A549 (cell line): ENCODE data around the gene SORBS1. TPM values are rescaled to one million over a fixed set of nuclear protein-coding genes. Genes with fewer than 3 reads are reported as not detected.

Experiments used
- ATAC-seq, 2 experiments: fragments of 200-7000 bp in 1 of 2; fragments of >200 bp in 1 of 2; cut with Nextera tagmentation in 1 of 2; cut with Tn5 transposase in 1 of 2; 3 replicates each; pipeline versions ENCODE4 v1.8.0 to v1.9.1; 2018 to 2020; ENCODE audit warnings: mild to moderate bottlenecking in 1 of 2, moderate library complexity in 1 of 2
- CTCF ChIA-PET: fragments of 300-600 bp; sonication (Branson Sonifier 250); formaldehyde crosslinking; extraction: SDS; loops from one replicate; lab custom pipeline; 2021; ENCODE audit warnings: antibody characterized with exemption, inconsistent platforms; lab: Yijun Ruan, JAX
- POLR2A ChIA-PET: fragments of 350-600 bp; formaldehyde crosslinking; extraction: SDS; loops from one replicate; lab custom pipeline; 2021; ENCODE audit warnings: antibody characterized with exemption, inconsistent platforms; lab: Yijun Ruan, JAX
- DNase-seq, 2 experiments: peaks; one replicate each; pipeline versions ENCODE4 v3.0.0 to v3.0.0-alpha.2; 2011 to 2016; ENCODE audit warnings: low read depth in 1 of 2, low spot score in 1 of 2
- FAIRE-seq: peaks from 2 replicates; lab custom pipeline; 2011; peaks lifted over from hg19 to GRCh38; lab: Jason Lieb, UNC
- H3K27ac ChIP-seq, 2 experiments: fragments of >200 bp; sonication (Bioruptor Twin); formaldehyde crosslinking; 3 replicates each; pipeline ENCODE4 v1.5.1; 2016 to 2017
- H3K4me1 ChIP-seq: fragments of >200 bp; sonication (Bioruptor Twin); formaldehyde crosslinking; 3 replicates; pipeline ENCODE4 v1.6.1; 2016
- H3K4me2 ChIP-seq: fragments of >200 bp; sonication (Bioruptor Twin); formaldehyde crosslinking; 3 replicates; pipeline ENCODE4 v1.6.1; 2016
- H3K4me3 ChIP-seq: fragments of >200 bp; sonication (Bioruptor Twin); formaldehyde crosslinking; 3 replicates; pipeline ENCODE4 v1.5.1; 2016
- H3K9me3 ChIP-seq: fragments of >200 bp; sonication (Bioruptor Twin); formaldehyde crosslinking; 3 replicates; pipeline ENCODE4 v1.6.1; 2016
- CEBPB ChIP-seq, 2 experiments: fragments of >200 bp in 1 of 2; sonication (Bioruptor Twin) in 1 of 2; formaldehyde crosslinking in 1 of 2; IDR thresholded peaks; 2 replicates each; pipeline ENCODE4 v1.6.1; 2012 to 2016
- CHD2 ChIP-seq: fragments of 150-350 bp; IDR thresholded peaks from 2 replicates; pipeline ENCODE4 v1.6.1; 2014; ENCODE audit warnings: low read length; ENCODE audit not compliant: partially characterized antibody
- CHD4 ChIP-seq: fragments of 200-600 bp; sonication (generic); IDR thresholded peaks from 2 replicates; pipeline ENCODE4 v1.6.1; 2016; ENCODE audit warnings: antibody characterized with exemption, mild to moderate bottlenecking, borderline replicate concordance
- EHF ChIP-seq: fragments of 250-450 bp; sonication (Bioruptor Pico); IDR thresholded peaks from 2 replicates; pipeline ENCODE4 v1.5.0; 2020; ENCODE audit warnings: mild to moderate bottlenecking
- EHMT2 ChIP-seq: fragments of 200-600 bp; sonication (generic); IDR thresholded peaks from 2 replicates; pipeline ENCODE4 v1.6.1; 2016; ENCODE audit warnings: antibody characterized with exemption, low read depth, mild to moderate bottlenecking, moderate library complexity
- EP300 ChIP-seq, 2 experiments: fragments of >200 bp; sonication (Bioruptor Twin); formaldehyde crosslinking; IDR thresholded peaks; 2 replicates in 1 of 2; 3 replicates in 1 of 2; pipeline ENCODE4 v1.6.1; 2016 to 2017
- FOSL2 ChIP-seq, 2 experiments: fragments of 450-650 bp in 1 of 2; fragments of >200 bp in 1 of 2; sonication (Bioruptor Twin) in 1 of 2; formaldehyde crosslinking; IDR thresholded peaks; 2 replicates each; pipeline versions ENCODE4 v1.5.0 to v1.6.1; 2016 to 2020; ENCODE audit warnings: mild to moderate bottlenecking in 1 of 2, moderate library complexity in 1 of 2
- FOXS1 ChIP-seq: fragments of 250-450 bp; sonication (Bioruptor Pico); IDR thresholded peaks from 2 replicates; pipeline ENCODE4 v1.5.0; 2020; ENCODE audit warnings: mild to moderate bottlenecking, moderate library complexity
- HDAC2 ChIP-seq: fragments of 200-600 bp; sonication (generic); IDR thresholded peaks from 2 replicates; pipeline ENCODE4 v1.6.1; 2016
- HES2 ChIP-seq: fragments of >200 bp; sonication (Bioruptor Twin); formaldehyde crosslinking; IDR thresholded peaks from 2 replicates; pipeline ENCODE4 v1.6.1; 2016
- HMGXB4 ChIP-seq: fragments of 250-450 bp; sonication (Bioruptor Pico); IDR thresholded peaks from 2 replicates; pipeline ENCODE4 v1.5.0; 2021; ENCODE audit warnings: mild to moderate bottlenecking, moderate library complexity, borderline replicate concordance
- JUNB ChIP-seq: fragments of >200 bp; sonication (Bioruptor Twin); formaldehyde crosslinking; IDR thresholded peaks from 2 replicates; pipeline ENCODE4 v1.6.1; 2016
- KDM1A ChIP-seq: fragments of 200-600 bp; sonication (generic); IDR thresholded peaks from 2 replicates; pipeline ENCODE4 v1.6.1; 2016; ENCODE audit warnings: low read depth, mild to moderate bottlenecking
- KDM5A ChIP-seq: fragments of 200-600 bp; sonication (generic); IDR thresholded peaks from 2 replicates; pipeline ENCODE4 v1.6.1; 2016; ENCODE audit warnings: antibody characterized with exemption, mild to moderate bottlenecking
- MAZ ChIP-seq: fragments of 150-350 bp; IDR thresholded peaks from 2 replicates; pipeline ENCODE4 v1.6.1; 2014; ENCODE audit warnings: antibody characterized with exemption, low read depth, low read length, borderline replicate concordance
- MYC ChIP-seq: IDR thresholded peaks from 2 replicates; pipeline ENCODE4 v1.6.1; 2012; ENCODE audit warnings: mild to moderate bottlenecking, inconsistent platforms, low read length, improper control_type of control experiment, borderline replicate concordance
- NFE2L2 ChIP-seq: fragments of 150-350 bp; conservative IDR thresholded peaks from 2 replicates; pipeline ENCODE4 v1.6.1; 2014; ENCODE audit warnings: low read length
- NPAS2 ChIP-seq: fragments of 250-450 bp; sonication (Bioruptor Pico); IDR thresholded peaks from 2 replicates; pipeline ENCODE4 v1.8.0; 2022; ENCODE audit warnings: mild to moderate bottlenecking, moderate library complexity, borderline replicate concordance
- PHF8 ChIP-seq: fragments of 200-600 bp; sonication (generic); IDR thresholded peaks from 2 replicates; pipeline ENCODE4 v1.6.1; 2016; ENCODE audit warnings: low read depth, mild to moderate bottlenecking, antibody characterized with exemption, moderate library complexity, borderline replicate concordance
- POLR2AphosphoS2 ChIP-seq: conservative IDR thresholded peaks from 2 replicates; pipeline ENCODE4 v1.6.1; 2012; ENCODE audit warnings: low read length, improper control_type of control experiment, inconsistent platforms
- RCOR1 ChIP-seq: fragments of 150-350 bp; IDR thresholded peaks from 2 replicates; pipeline ENCODE4 v1.6.1; 2014; ENCODE audit warnings: antibody characterized with exemption, low read length, low read depth
- RFX5 ChIP-seq: fragments of 450-650 bp; IDR thresholded peaks from 2 replicates; pipeline ENCODE4 v1.7.1; 2014; ENCODE audit warnings: antibody characterized with exemption, mild to moderate bottlenecking, moderate library complexity
- TFCP2L1 ChIP-seq: fragments of 250-450 bp; sonication (Bioruptor Pico); IDR thresholded peaks from 2 replicates; pipeline ENCODE4 v1.5.0; 2021; ENCODE audit warnings: mild to moderate bottlenecking
- TP53 ChIP-seq: fragments of 250-450 bp; sonication (Bioruptor Pico); IDR thresholded peaks from 2 replicates; pipeline ENCODE4 v1.5.0; 2021; ENCODE audit warnings: mild to moderate bottlenecking, moderate library complexity
- USF2 ChIP-seq: fragments of 450-650 bp; IDR thresholded peaks from 2 replicates; pipeline ENCODE4 v1.6.1; 2014; ENCODE audit warnings: antibody characterized with exemption
- ZNF302 ChIP-seq: fragments of 250-450 bp; sonication (Bioruptor Pico); IDR thresholded peaks from 2 replicates; pipeline ENCODE4 v1.9.0; 2021; ENCODE audit warnings: inconsistent platforms, mild to moderate bottlenecking, moderate library complexity
- ZSCAN20 ChIP-seq: fragments of 250-450 bp; sonication (Bioruptor Pico); IDR thresholded peaks from 2 replicates; pipeline ENCODE4 v1.8.0; 2022; ENCODE audit warnings: mild to moderate bottlenecking, moderate library complexity
- WGBS: methylation state at CpG from one replicate; pipeline ENCODE4 v1.1.6; 2017; ENCODE audit errors: missing lambda C conversion rate; 5-methylcytosine and 5-hydroxymethylcytosine counted together
- polyA plus RNA-seq, 4 experiments: library from polyadenylated mRNA; depleted of rRNA in 3 of 4; stranded (reverse); fragments of >200 nt; fragmentation: RNase III in 1 of 4; extraction: RNeasy Plus Mini Kit Qiagen cat#74134 plus additional on column Dnase treatment in 1 of 4; gene quantifications; 2 replicates in 3 of 4; 3 replicates in 1 of 4; pipeline ENCODE4 v1.2.3, GENCODE V29; 2011 to 2017
- TF ChIP-seq, protein P1 (sequence below): IDR thresholded peaks from 2 replicates; pipeline ENCODE4 v1.6.1; 2012

Gene SORBS1
- polyA plus RNA-seq, 2 of the 4 experiments (the other 2 are of a cell fraction) = 0.39 to 0.80 TPM

DNA sequence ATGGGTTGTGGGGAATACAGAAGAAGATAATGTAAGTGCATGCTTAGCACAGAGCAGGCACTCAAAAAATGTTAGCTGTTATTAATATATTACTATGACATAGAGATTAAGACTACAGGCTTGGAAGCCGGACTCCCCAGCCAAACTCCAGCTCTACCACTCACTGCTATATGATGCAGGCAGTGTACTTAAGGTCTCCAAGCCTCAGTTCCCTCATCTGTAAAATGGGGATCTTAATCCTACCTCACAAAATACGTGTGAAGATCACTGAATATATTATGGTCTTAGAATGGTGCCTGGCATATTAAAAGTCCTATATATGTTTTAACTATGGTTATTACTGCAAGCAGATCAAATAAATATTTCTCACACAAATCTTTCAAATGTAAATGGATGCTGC lies 275.6 kb downstream of the SORBS1 start:
- ChIA-PET CTCF (interaction anchor here (1.1 to 3.3 kb wide), 5 partner anchors 10 to 103 kb away, joined by 4 to 7 read pairs (median 4); no protein-coding TSS in a partner anchor), POLR2A (no interaction called here)
- Histone ChIP-seq H3K9me3 (no peaks in the 10 kb centered on the region), H3K4me1 (peaks cover 72% of the 10 kb centered on the region), H3K27ac (no peak overlapping the region), H3K4me2 (no peak overlapping the region), H3K4me3 (no peak overlapping the region)
- 89% methylated on average over 2 of the region's 2 CpGs for WGBS
- ATAC-seq (no peak), FAIRE-seq (no peak), DNase-seq (no peak)
- TF ChIP-seq EHF (CRISPR knock-in tag) = no peak
- no peak for TF ChIP-seq CHD4
- TF ChIP-seq USF2 = no peak
- TF ChIP-seq CHD2 = no peak
- TF ChIP-seq CEBPB (IDR thresholded peaks at IDR 0.05) = no peak
- no peak for TF ChIP-seq EP300 (IDR thresholded peaks at IDR 0.05)

- POLR2A ChIA-PET = no interaction called here
- no peak for DNase-seq
- WGBS = 92% methylated on average over 3 of the region's 3 CpGs
- CTCF ChIA-PET = interaction anchor here (1.1 to 3.3 kb wide), 2 partner anchors 10 to 39 kb away, joined by 4 to 7 read pairs; no protein-coding TSS in a partner anchor
- TF ChIP-seq KDM5A (no peak), ZSCAN20 (no peak), RFX5 (no peak), RCOR1 (no peak), POLR2AphosphoS2 (no peak), ZNF302 (CRISPR knock-in tag) (no peak), TFCP2L1 (CRISPR knock-in tag) (no peak), PHF8 (no peak), KDM1A (no peak), JUNB (no peak), TP53 (CRISPR knock-in tag) (no peak), FOSL2 (IDR thresholded peaks at IDR 0.05) (no peak), FOSL2 (CRISPR knock-in tag; IDR thresholded peaks at IDR 0.05) (no peak), MAZ (no peak), FOXS1 (CRISPR knock-in tag) (no peak)
- peaks cover 80% of the 10 kb centered on the region for H3K4me1 ChIP-seq
- no peak overlapping the region for H3K4me2 ChIP-seq
- H3K4me3 ChIP-seq = no peak overlapping the region
- no peak for ATAC-seq
- H3K9me3 ChIP-seq = no peaks in the 10 kb centered on the region
- FAIRE-seq = no peak
- H3K27ac ChIP-seq = 0 out of 6 replicates have a peak overlapping the region, but pooled peaks of 1 of the 2 experiments have one; percentile 5
Observed at GRCh38 chr10:95284807-95285206, 276.4 kb downstream of the SORBS1 start.

GRCh38 chr10:95282107-95282506 lies 279.1 kb downstream of the SORBS1 start:
- DNase-seq = no peak
- TF ChIP-seq EP300 (IDR thresholded peaks at IDR 0.05) (no peak), HDAC2 (no peak), RCOR1 (no peak)
- no peak for FAIRE-seq
- H3K4me1 ChIP-seq = peaks cover 84% of the 10 kb centered on the region
- peak; percentile 33 to 59; a peak in 3 of 6 replicates for ATAC-seq
- peak overlapping the region; percentile 78 to 83 for H3K27ac ChIP-seq
- H3K4me2 ChIP-seq = peak overlapping the region; percentile 74
- no peaks in the 10 kb centered on the region for H3K9me3 ChIP-seq
- no peak overlapping the region for H3K4me3 ChIP-seq
- 45% methylated on average over 3 of the region's 3 CpGs for WGBS
- POLR2A ChIA-PET = no interaction called here
- CTCF ChIA-PET = interaction anchor here (1.1 to 6.3 kb wide), 9 partner anchors 7 to 81 kb away, joined by 4 to 24 read pairs (median 5); no protein-coding TSS in a partner anchor

GRCh38 chr10:95281206-95281605 lies 280.0 kb downstream of the SORBS1 start:
- peak overlapping the region; percentile 74 for H3K4me2 ChIP-seq
- peaks cover 84% of the 10 kb centered on the region for H3K4me1 ChIP-seq
- H3K9me3 ChIP-seq = no peaks in the 10 kb centered on the region
- DNase-seq = no peak
- peak overlapping the region; percentile 78 to 83 for H3K27ac ChIP-seq
- peak overlapping the region; percentile 1; the same call in 1 of the 3 replicates for H3K4me3 ChIP-seq
- 87% methylated on average over 2 of the region's 2 CpGs for WGBS
- no peak for FAIRE-seq
- POLR2A ChIA-PET = no interaction called here
- CTCF ChIA-PET = interaction anchor here (0.9 to 6.3 kb wide), 7 partner anchors 8 to 78 kb away, joined by 3 to 33 read pairs (median 4); no protein-coding TSS in a partner anchor
- no peak for ATAC-seq
- TF ChIP-seq EHMT2 (no peak), FOSL2 (IDR thresholded peaks at IDR 0.05) (no peak), FOSL2 (CRISPR knock-in tag; IDR thresholded peaks at IDR 0.05) (no peak), TP53 (CRISPR knock-in tag) (no peak), HMGXB4 (CRISPR knock-in tag) (no peak), NPAS2 (no peak), HES2 (no peak), MYC (no peak), NFE2L2 (no peak)
- TF ChIP-seq, protein P1, sequence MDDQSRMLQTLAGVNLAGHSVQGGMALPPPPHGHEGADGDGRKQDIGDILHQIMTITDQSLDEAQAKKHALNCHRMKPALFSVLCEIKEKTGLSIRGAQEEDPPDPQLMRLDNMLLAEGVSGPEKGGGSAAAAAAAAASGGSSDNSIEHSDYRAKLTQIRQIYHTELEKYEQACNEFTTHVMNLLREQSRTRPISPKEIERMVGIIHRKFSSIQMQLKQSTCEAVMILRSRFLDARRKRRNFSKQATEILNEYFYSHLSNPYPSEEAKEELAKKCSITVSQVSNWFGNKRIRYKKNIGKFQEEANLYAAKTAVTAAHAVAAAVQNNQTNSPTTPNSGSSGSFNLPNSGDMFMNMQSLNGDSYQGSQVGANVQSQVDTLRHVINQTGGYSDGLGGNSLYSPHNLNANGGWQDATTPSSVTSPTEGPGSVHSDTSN = no peak
